ENCODE data around the gene SERPINE3. TPM values are rescaled to one million over a fixed set of nuclear protein-coding genes. Genes with fewer than 3 reads are reported as not detected.
A peak's percentile ranks its signal among the peaks of the same experiment; 100 is the strongest.

The SERPINE3 gene
- total RNA-seq (2012; rRNA removed), result not detected in 2 replicates
- polyA plus RNA-seq (2012; rRNA removed), result not detected in 2 replicates
- polyA plus RNA-seq (2012; cell fraction: cytosol; rRNA removed), result not detected in 2 replicates
- not detected in 2 replicates for polyA plus RNA-seq (2012; cell fraction: nucleus; rRNA removed; ENCODE audit: low replicate concordance)
- percentile 4 among the genes with signal in this experiment for Bru-seq, nascent RNA
- BruChase-seq, experiment 1, labeled RNA remaining after a 6-hour chase, result not detected
- percentile 9 among the genes with signal in this experiment for BruChase-seq, experiment 2, labeled RNA remaining after a 2-hour chase
- long read RNA-seq, partial matches to known transcripts, result 0 of 1 reads
- long read RNA-seq, other reads (novel, unspliced or antisense), result 1 of 1 reads

DNA sequence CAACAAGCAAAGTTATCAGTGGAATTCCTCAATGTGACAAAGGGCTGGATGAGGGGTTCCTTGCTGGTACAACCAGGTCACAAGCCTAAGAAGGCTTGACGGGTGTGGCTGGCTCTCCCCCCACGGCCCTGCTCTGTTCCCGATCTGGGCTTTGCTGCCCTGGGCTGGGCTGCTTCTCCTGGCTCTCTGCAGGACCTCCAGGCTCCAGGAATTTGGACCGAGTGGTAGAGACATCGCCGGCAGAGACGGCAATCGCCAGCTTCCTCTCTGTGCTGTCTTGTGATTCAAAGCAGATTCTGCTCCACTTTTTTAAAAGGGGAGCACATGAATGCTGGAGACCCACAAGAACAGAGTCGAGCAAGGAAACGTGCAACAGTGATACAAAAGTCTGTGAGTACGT lies at the start of gene SERPINE3:
SERPINE3 (plus strand) TSS at position 338 of the 400 bp plus-strand sequence. CDS start 1,401 bp downstream, outside the sequence.
- no peak within 1 kb of the TSS for H2BK120ac ChIP-seq (ENCODE audit: low read depth, low read length)
- dilution Hi-C loops (cut with HindIII; ENCODE audit: low sequenced_read_pairs, unreplicated experiment), result no loop called here
- in situ Hi-C loops (cut with MboI; ENCODE audit: low sequenced_read_pairs), result no loop called here
- no peak within 1 kb of the TSS for H2BK15ac ChIP-seq (ENCODE audit: low read depth, low read length)
- H2BK20ac ChIP-seq (ENCODE audit: low read depth, low read length), result no peak within 1 kb of the TSS
- ChIA-PET POLR2A (ENCODE audit: unreplicated experiment) (no interaction called here), CTCF (no interaction called here)
- no peak within 1 kb of the TSS for H2AK9ac ChIP-seq (replicated peaks; ENCODE audit: low read depth, low read length, poor library complexity)
- H4K5ac ChIP-seq (ENCODE audit: low read depth, low read length), result no peak within 1 kb of the TSS
- no peak within 1 kb of the TSS for H3K27ac ChIP-seq (ENCODE audit: insufficient read depth, low read length)
- no peak within 1 kb of the TSS for H4K91ac ChIP-seq (ENCODE audit: insufficient read depth, low read depth, low read length)
- ATAC-seq (ENCODE audit: low read depth) (no peak), DNase-seq (no peak)
- no peak within 1 kb of the TSS for H3K18ac ChIP-seq (ENCODE audit: low read depth, low read length)
- BruUV-seq (replicated peaks), result no TSS peak
- no peak within 1 kb of the TSS for H2AK5ac ChIP-seq (ENCODE audit: low read depth, low read length)
- no peak within 1 kb of the TSS for H2AFZ ChIP-seq (replicated peaks; ENCODE audit: low read length, poor library complexity)
- WGBS, 2 experiments (ENCODE audit: extremely low coverage in 2 of 2, insufficient read length in 1 of 2), result 77% methylated on average over 11 of the region's 11 CpGs; no CpG with 5 or more reads in 1 of the 2 experiments
- H3K56ac ChIP-seq (ENCODE audit: extremely low read depth, insufficient read depth, low read length), result no peak within 1 kb of the TSS
- H3K9me3 ChIP-seq (ENCODE audit: control insufficient read depth, insufficient read depth, low read length), result no peaks in the 10 kb centered on the region
- H3K14ac ChIP-seq (replicated peaks; ENCODE audit: low read depth, low read length), result no peak within 1 kb of the TSS
- H3K4ac ChIP-seq (ENCODE audit: low read depth, low read length), result no peak within 1 kb of the TSS
- no peaks in the 10 kb centered on the region; the same call in 1 of the 2 replicates for H4K20me1 ChIP-seq (ENCODE audit: insufficient read depth, low read length)
- 0 out of 2 replicates have a peak, but pooled peaks cover 6% of the 10 kb centered on the region for H3K9me1 ChIP-seq (ENCODE audit: insufficient read depth, low read length)
- H2BK5ac ChIP-seq (ENCODE audit: low read depth, low read length, poor library complexity, severe bottlenecking), result no peak within 1 kb of the TSS
- H4K8ac ChIP-seq (ENCODE audit: low read depth in 2 of 2, low read length in 2 of 2), result no peak within 1 kb of the TSS
- H3K23ac ChIP-seq (ENCODE audit: low read depth, low read length), result no peak within 1 kb of the TSS
- TF ChIP-seq, protein P1, sequence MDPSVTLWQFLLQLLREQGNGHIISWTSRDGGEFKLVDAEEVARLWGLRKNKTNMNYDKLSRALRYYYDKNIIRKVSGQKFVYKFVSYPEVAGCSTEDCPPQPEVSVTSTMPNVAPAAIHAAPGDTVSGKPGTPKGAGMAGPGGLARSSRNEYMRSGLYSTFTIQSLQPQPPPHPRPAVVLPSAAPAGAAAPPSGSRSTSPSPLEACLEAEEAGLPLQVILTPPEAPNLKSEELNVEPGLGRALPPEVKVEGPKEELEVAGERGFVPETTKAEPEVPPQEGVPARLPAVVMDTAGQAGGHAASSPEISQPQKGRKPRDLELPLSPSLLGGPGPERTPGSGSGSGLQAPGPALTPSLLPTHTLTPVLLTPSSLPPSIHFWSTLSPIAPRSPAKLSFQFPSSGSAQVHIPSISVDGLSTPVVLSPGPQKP (IDR thresholded peaks at IDR 0.05; ENCODE audit: borderline replicate concordance, low read depth, low read length), result no peak
- no peak for TF ChIP-seq BHLHE40 (IDR thresholded peaks at IDR 0.05; ENCODE audit: low read depth, low read length)
- TF ChIP-seq RAD21 (IDR thresholded peaks at IDR 0.05; ENCODE audit: low read length), result no peak
- TF ChIP-seq MAFK (IDR thresholded peaks at IDR 0.05; ENCODE audit: low read depth, low read length), result no peak
- no peak for TF ChIP-seq RFX5 (IDR thresholded peaks at IDR 0.05; ENCODE audit: low read depth, low read length)
- TF ChIP-seq, protein P2, sequence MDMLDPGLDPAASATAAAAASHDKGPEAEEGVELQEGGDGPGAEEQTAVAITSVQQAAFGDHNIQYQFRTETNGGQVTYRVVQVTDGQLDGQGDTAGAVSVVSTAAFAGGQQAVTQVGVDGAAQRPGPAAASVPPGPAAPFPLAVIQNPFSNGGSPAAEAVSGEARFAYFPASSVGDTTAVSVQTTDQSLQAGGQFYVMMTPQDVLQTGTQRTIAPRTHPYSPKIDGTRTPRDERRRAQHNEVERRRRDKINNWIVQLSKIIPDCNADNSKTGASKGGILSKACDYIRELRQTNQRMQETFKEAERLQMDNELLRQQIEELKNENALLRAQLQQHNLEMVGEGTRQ (IDR thresholded peaks at IDR 0.05; ENCODE audit: low read depth, low read length), result no peak
- TF ChIP-seq MXI1 (IDR thresholded peaks at IDR 0.05; ENCODE audit: borderline replicate concordance, low read depth, low read length), result no peak
- TF ChIP-seq POLR2A (IDR thresholded peaks at IDR 0.05; ENCODE audit: low read depth, low read length), result no peak
- no peak for TF ChIP-seq FOS (IDR thresholded peaks at IDR 0.05; ENCODE audit: low read depth, low read length)
- no peak within 1 kb of the TSS for H3K4me2 ChIP-seq (ENCODE audit: low read depth, low read length)
- H3K36me3 ChIP-seq (ENCODE audit: control insufficient read depth, insufficient read depth, low read length), result no peaks in the 10 kb centered on the region
- H3K79me1 ChIP-seq (ENCODE audit: low read depth in 1 of 2, low read length in 2 of 2), result no peaks in the 10 kb centered on the region
- H3K9ac ChIP-seq (ENCODE audit: low read depth, low read length), result no peak within 1 kb of the TSS
- peaks cover 4% of the 10 kb centered on the region for H3K4me1 ChIP-seq (ENCODE audit: control insufficient read depth, insufficient read depth, low read length)
- intact Hi-C loops (cut with micrococcal nuclease), result no loop called here
- H3K27me3 ChIP-seq (ENCODE audit: control insufficient read depth, insufficient read depth, low read length), result peaks cover 6% of the 10 kb centered on the region; the same call in 1 of the 2 replicates
- H3K4me3 ChIP-seq (ENCODE audit: insufficient read depth, low read depth, low read length), result no peak within 1 kb of the TSS
